ENCODE results near the gene SFMBT1.

GRCh38 chr3:52982839-52983238, 63.0 kb downstream of the SFMBT1 start:
- no peak for TF ChIP-seq CTCF (IDR thresholded peaks at IDR 0.05; ENCODE audit: low read depth, low read length, poor library complexity, severe bottlenecking)
- TF ChIP-seq EZH2phosphoT487 (IDR thresholded peaks at IDR 0.05; ENCODE audit: borderline replicate concordance, low read length) = no peak
